Measurements from ENCODE around the gene ATG7.
A peak's percentile ranks its signal among the peaks of the same experiment; 100 is the strongest.

Gene ATG7

DNA sequence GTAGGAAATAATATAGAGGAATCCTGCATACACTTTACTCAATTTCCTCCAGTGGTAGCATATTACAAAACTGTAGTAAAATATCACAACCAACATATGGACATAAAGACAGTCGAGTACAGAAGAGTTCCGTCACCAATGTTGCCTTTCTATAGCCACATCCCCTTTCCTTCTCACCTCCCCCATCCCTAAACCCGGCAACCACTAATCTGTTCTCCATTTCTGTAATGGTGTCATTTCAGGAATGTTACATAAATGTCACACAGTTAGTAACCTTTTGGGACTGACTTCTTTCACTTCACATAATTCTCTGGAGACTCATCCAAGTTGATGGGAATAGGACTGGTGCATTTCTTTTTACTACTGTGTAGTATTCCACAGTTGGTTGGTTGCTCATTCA lies 41.4 kb upstream of the ATG7 start:
- H4K20me1 ChIP-seq (ENCODE audit: insufficient read depth, low read length): no peaks in the 10 kb centered on the region
- H3K36me3 ChIP-seq (replicated peaks; ENCODE audit: insufficient read depth, low read length): no peaks in the 10 kb centered on the region
- no peak overlapping the region for H3K4me3 ChIP-seq (ENCODE audit: low read length)
- H3K9me2 ChIP-seq (replicated peaks; ENCODE audit: insufficient read depth, low read length): no peaks in the 10 kb centered on the region
- no peaks in the 10 kb centered on the region for H3F3A ChIP-seq (ENCODE audit: insufficient read depth, low read length)
- H2AFZ ChIP-seq (ENCODE audit: low read length): no peak overlapping the region
- no peak overlapping the region for H3K4me2 ChIP-seq (ENCODE audit: low read depth, low read length)
- no peak overlapping the region for H3K27ac ChIP-seq (ENCODE audit: low read length)
- no peaks in the 10 kb centered on the region for H3K9me3 ChIP-seq (replicated peaks; ENCODE audit: insufficient read depth, low read length)
- DNase-seq: no peak
- H3K4me1 ChIP-seq (ENCODE audit: low read length): peaks cover 3% of the 10 kb centered on the region; the same call in 1 of the 2 replicates
- H3K9ac ChIP-seq (ENCODE audit: low read length): no peak overlapping the region
- no peaks in the 10 kb centered on the region for H3K79me2 ChIP-seq (ENCODE audit: low read length)
- peaks cover 62% of the 10 kb centered on the region for H3K27me3 ChIP-seq (replicated peaks; ENCODE audit: insufficient read depth, low read length)
- TF ChIP-seq, protein P1, sequence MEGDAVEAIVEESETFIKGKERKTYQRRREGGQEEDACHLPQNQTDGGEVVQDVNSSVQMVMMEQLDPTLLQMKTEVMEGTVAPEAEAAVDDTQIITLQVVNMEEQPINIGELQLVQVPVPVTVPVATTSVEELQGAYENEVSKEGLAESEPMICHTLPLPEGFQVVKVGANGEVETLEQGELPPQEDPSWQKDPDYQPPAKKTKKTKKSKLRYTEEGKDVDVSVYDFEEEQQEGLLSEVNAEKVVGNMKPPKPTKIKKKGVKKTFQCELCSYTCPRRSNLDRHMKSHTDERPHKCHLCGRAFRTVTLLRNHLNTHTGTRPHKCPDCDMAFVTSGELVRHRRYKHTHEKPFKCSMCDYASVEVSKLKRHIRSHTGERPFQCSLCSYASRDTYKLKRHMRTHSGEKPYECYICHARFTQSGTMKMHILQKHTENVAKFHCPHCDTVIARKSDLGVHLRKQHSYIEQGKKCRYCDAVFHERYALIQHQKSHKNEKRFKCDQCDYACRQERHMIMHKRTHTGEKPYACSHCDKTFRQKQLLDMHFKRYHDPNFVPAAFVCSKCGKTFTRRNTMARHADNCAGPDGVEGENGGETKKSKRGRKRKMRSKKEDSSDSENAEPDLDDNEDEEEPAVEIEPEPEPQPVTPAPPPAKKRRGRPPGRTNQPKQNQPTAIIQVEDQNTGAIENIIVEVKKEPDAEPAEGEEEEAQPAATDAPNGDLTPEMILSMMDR (IDR thresholded peaks at IDR 0.05; ENCODE audit: low read length): no peak
- TF ChIP-seq EZH2 (optimal IDR thresholded peaks at IDR 0.05; ENCODE audit: low read depth, low read length): no peak

DNA sequence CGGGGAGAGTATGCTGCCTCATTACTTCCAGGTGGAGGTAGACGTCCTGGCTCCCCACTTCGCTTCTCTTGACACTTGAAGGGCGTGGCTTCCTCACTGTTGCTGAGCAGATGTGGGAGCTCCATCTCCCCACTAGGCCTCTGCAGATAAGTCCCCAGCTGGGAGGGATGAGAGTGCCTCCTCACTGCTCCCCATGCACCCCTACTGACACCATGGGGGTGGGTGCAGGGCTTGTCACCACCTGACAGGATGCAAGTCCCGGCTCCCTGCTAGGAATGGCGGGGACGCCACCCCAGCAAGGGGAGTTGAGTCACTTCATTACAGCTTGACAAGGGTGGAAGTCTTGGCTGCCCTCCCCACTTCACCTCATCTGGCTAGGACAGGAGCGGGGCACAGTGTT lies 36.8 kb upstream of the ATG7 start:
- no peak overlapping the region for H2AFZ ChIP-seq (ENCODE audit: low read length)
- no peak overlapping the region for H3K9ac ChIP-seq (ENCODE audit: low read length)
- H3K4me3 ChIP-seq (ENCODE audit: low read length): no peak overlapping the region
- no peaks in the 10 kb centered on the region for H3K79me2 ChIP-seq (ENCODE audit: low read length)
- no peak overlapping the region for H3K27ac ChIP-seq (ENCODE audit: low read length)
- no peak for DNase-seq
- no peaks in the 10 kb centered on the region for H3F3A ChIP-seq (ENCODE audit: insufficient read depth, low read length)
- H3K4me1 ChIP-seq (ENCODE audit: low read length): no peaks in the 10 kb centered on the region
- H3K36me3 ChIP-seq (replicated peaks; ENCODE audit: insufficient read depth, low read length): no peaks in the 10 kb centered on the region
- TF ChIP-seq, protein P1 (IDR thresholded peaks at IDR 0.05; ENCODE audit: low read length): no peak
- TF ChIP-seq EZH2phosphoT487 (IDR thresholded peaks at IDR 0.05; ENCODE audit: low read length): no peak
- no peak for TF ChIP-seq EZH2 (optimal IDR thresholded peaks at IDR 0.05; ENCODE audit: low read depth, low read length)
- peaks cover 33% of the 10 kb centered on the region; the same call in 1 of the 2 replicates for H3K27me3 ChIP-seq (replicated peaks; ENCODE audit: insufficient read depth, low read length)
- no peaks in the 10 kb centered on the region for H4K20me1 ChIP-seq (ENCODE audit: insufficient read depth, low read length)
- no peak overlapping the region for H3K4me2 ChIP-seq (ENCODE audit: low read depth, low read length)
- no peaks in the 10 kb centered on the region for H3K9me3 ChIP-seq (replicated peaks; ENCODE audit: insufficient read depth, low read length)
- no peaks in the 10 kb centered on the region for H3K9me2 ChIP-seq (replicated peaks; ENCODE audit: insufficient read depth, low read length)

DNA sequence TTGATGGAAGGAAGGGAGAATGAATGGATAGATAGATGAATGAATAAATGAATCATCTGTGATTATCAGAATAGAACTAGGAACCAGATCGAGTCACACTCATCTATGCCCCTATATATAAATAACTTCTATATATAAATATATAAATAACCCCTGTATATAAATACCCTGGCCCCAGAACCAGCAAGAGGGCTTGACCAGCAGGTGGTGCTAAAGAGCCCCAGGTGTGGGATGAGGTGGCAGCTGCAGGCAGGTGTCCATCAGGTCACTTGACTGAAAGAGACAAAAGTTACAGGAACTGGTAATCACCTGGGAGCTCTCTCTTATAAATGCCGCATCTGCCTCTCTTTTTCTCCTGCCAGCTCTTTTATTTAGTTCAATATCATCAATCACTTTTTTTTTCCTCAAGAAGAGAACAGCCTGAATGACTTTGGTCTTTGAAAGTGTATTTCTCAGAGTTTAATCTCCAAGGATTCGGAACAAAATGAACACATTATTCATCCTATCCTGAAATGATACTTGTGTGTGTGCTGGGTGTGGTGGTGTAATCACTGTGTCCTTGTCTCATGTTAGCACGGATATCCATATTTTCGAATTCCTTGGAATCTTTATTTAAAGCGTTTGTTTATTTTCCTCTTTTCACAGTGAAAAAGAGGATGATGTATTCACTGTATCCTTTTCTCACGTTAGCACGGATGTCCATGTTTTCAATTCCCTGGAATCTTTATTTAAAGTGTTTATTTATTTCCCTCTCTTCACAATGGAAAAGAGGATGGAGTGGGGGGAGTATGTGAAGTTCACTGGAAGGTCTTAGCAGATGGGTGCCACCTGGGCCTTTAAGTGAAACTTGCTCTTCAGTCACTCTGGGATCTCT lies 35.4 kb upstream of the ATG7 start:
- H3F3A ChIP-seq (ENCODE audit: insufficient read depth, low read length): no peaks in the 10 kb centered on the region
- H3K36me3 ChIP-seq (replicated peaks; ENCODE audit: insufficient read depth, low read length): no peaks in the 10 kb centered on the region
- no peaks in the 10 kb centered on the region for H3K9me2 ChIP-seq (replicated peaks; ENCODE audit: insufficient read depth, low read length)
- no peaks in the 10 kb centered on the region for H3K9me3 ChIP-seq (replicated peaks; ENCODE audit: insufficient read depth, low read length)
- no peak overlapping the region for H2AFZ ChIP-seq (ENCODE audit: low read length)
- H3K4me2 ChIP-seq (ENCODE audit: low read depth, low read length): no peak overlapping the region
- H3K9ac ChIP-seq (ENCODE audit: low read length): no peak overlapping the region
- H3K79me2 ChIP-seq (ENCODE audit: low read length): no peaks in the 10 kb centered on the region
- no peaks in the 10 kb centered on the region for H4K20me1 ChIP-seq (ENCODE audit: insufficient read depth, low read length)
- no peak overlapping the region for H3K4me3 ChIP-seq (ENCODE audit: low read length)
- no peaks in the 10 kb centered on the region for H3K4me1 ChIP-seq (ENCODE audit: low read length)
- DNase-seq: peak; percentile 78
- TF ChIP-seq, protein P1 (IDR thresholded peaks at IDR 0.05; ENCODE audit: low read length): peak; percentile 62
- no peak for TF ChIP-seq EZH2 (optimal IDR thresholded peaks at IDR 0.05; ENCODE audit: low read depth, low read length)
- H3K27ac ChIP-seq (ENCODE audit: low read length): no peak overlapping the region
- H3K27me3 ChIP-seq (replicated peaks; ENCODE audit: insufficient read depth, low read length): peaks cover 19% of the 10 kb centered on the region; the same call in 1 of the 2 replicates

All from MM.1S (cell line).